Activated CD4-positive, alpha-beta T cell treated with anti-CD3 and anti-CD28 coated beads, Interleukin-2, Interleukin-4, amounts not matched to agents 100 ng/mL and 50 ng/mL, durations not matched to agents 16 hours and 8 hours (primary cell): ENCODE data around the gene ZNG1F.
"Not testable (repeated sequence)": the region's sequence is repeated elsewhere in the genome, so short reads cannot be mapped to it uniquely, and the experiment has no call there.

Experiments used
- DNase-seq: peaks from one replicate; pipeline ENCODE4 v3.0.0-alpha.2; 2020; ENCODE audit warnings: low spot score

The ZNG1F gene

DNA sequence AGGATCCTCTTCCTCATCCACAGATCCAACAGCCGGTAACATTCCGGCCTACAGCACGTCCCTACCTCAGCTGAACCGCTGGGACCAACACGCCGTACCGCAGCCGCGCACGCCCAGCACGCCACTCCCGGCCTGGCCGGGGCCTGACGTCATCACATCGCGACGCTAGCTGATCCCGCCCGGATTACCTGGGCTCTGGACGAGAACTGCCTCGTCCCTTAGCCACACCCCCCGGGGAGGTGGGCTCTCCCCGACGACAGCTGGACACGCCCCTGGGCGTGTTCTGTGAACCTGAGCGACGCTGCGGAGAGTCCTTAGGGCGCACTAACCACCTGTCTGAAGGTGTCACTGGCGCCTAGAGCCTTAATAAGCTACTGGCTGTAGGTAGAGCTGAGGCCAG lies at the start of gene ZNG1F:
ZNG1F (minus strand) TSS at position 101 of the 400 bp plus-strand sequence; CDS start at position 42, 59 bp downstream.
- not testable (repeated sequence) for DNase-seq

DNA sequence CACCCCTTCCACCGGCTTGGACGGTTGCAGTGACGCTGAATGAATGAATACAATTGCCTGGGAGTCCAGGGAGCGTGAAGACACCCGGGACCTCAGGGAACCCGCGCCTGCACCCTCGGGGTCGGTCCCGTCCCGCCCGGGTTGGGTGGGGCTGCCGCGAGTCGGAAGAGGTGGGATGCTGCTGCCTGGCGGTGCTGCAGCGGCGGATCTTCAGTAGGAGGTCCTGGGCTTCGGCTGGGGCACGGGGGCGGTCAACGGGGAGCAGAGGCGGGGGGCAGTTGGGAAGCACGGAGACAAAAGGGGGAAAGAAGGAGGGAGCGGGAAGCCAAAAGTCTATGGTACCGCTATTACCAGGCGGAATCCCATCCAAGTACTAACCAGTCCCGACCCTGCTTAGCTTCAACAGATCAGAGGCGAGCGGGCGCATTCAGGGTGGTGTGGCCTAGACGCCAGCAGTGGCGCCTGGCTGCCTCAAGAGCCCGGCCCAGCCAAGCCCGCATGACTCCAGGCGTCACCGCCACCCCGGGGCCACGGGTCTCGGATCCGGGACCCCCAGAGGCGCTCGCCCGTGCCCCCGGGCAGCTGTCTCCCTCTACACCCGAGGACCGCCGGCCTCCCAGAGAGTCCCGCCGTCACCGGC lies 48.1 kb upstream of the ZNG1F start:
- DNase-seq, result peak; percentile 33

DNA sequence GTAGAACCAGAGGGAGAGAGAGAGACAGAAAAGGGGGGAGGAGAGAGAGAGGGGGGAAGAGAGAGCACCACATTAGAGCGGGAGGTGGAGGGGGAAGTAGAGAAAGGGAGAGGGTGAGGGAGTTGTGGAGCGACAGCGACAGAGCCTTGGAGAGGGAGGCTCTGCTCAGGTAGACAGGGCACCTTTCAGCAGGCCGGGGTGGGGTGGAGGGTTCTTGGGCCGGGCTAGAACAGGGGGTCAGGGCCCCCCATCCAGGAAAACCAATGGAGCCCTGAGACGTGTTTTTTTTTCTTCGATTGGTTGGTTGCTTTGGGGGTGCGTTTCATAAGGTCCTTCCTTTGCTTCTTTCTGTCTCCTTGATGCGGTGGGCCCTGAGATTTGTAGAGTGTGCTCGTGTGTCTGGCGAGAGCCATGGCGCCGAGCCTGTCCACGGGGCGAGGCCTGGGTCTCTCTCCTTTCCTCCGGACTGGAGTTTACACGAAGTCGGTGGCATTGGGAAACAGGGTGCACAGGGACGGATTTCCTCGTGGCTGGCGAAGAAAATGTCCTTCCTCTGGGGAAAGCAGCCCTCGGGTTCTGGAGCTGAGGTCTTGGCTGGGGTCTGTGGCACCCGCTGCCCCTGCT lies 47.5 kb upstream of the ZNG1F start:
- not testable (repeated sequence) for DNase-seq

DNA sequence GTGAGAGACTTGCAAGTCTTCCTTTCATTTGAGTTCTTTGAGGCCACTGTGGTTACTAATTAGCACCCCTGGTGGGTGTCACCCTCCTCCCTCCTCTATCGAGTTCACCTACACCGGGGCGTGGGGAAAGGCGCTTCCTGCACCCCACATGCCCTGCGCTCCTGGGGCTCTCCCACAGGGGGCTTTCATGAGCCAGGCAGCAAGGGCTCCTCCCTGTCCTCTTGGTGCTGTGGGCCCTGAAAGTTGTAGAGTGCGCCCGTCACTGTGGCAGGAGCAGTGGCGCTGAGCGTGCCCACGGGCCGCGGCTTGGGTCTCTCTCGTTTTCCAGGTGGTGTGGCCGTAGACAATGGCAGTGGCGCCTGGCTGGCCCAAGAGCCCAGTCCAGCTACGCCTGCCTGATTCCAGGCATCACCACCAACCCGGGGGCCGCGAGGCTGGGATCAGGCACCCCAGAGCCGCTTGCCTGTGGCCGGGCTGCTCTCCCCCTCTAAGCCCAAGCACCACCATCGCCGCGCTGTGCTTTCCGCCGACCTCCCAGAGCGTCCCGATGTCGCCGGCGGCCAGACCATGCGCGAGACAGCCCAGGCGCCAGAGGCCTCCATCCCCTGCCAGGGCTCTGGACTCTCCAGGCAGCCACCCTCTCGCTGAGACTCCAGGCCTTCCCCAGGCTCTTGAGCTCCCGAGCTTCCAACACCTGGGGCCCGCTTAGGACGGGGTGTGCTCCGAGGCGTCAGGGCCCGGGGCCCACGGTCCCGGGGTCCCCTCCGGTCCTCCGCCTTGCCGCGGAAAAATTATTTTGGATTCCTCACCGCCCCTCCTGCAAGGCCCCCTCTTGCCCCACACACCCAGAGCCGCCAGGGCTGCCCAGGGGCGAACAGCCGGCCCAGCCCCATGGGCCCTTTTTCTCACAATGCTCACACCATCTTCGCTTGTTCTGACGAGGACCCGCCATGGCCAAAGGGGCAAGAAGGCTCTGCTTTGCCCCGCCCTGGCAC lies 46.0 kb upstream of the ZNG1F start:
- peak; percentile 57 for DNase-seq

DNA sequence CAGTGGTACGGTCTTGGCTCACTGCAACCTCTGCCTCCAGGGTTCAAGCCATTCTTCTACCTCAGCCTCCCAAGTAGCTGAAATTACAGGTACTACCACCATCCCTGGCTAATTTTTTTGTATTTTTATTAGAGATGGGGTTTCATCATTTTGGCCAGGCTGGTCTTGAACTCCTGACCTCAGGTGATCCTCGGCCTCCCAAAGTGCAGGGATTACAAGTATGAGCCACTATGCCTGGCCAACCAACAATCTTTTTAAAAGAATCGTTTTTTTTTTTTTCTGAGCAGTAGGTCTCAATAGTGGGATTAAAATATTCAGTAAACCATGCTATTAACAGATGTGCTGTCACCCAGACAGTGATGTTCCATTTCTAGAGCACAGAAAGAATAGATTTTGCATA lies 45.1 kb upstream of the ZNG1F start:
- DNase-seq, result not testable (repeated sequence)

DNA sequence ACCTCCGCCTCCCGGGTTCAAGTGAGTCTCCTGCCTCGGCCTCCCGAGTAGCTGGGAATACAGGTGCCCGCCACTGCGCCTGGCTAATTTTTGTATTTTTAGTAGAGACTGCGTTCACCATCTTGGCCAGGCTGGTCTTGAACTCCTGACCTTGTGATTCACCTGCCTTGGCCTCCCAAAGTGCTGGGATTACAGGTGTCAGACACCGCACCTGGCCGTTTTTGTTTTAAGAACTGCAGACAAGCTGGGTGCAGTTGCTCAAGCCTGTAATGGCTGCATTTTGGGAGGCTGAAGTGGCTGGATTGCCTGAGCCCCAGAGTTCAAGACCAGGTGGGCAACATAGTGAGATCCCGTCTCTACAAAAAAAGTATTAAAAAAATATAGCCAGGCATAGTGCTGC lies 43.2 kb upstream of the ZNG1F start:
- not testable (repeated sequence) for DNase-seq

DNA sequence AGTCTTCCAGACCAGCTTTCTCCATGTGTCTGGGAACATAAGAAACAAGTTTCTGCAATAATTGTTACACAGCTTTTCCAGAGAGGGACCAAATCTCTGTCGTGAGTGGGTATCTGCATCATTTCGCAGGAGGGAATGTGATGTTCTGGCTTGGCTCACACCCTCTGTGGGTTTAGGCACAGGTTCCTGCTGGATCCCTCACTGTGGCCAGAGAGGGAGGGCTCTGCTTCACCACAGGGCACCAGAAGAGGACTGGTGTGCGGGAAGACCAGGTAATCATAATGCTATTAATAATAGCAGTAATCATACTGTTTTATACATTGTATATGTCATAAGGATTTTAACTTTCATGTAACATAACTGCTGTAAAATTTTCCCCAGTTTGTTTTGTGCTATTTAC lies 41.3 kb upstream of the ZNG1F start:
- not testable (repeated sequence) for DNase-seq

DNA sequence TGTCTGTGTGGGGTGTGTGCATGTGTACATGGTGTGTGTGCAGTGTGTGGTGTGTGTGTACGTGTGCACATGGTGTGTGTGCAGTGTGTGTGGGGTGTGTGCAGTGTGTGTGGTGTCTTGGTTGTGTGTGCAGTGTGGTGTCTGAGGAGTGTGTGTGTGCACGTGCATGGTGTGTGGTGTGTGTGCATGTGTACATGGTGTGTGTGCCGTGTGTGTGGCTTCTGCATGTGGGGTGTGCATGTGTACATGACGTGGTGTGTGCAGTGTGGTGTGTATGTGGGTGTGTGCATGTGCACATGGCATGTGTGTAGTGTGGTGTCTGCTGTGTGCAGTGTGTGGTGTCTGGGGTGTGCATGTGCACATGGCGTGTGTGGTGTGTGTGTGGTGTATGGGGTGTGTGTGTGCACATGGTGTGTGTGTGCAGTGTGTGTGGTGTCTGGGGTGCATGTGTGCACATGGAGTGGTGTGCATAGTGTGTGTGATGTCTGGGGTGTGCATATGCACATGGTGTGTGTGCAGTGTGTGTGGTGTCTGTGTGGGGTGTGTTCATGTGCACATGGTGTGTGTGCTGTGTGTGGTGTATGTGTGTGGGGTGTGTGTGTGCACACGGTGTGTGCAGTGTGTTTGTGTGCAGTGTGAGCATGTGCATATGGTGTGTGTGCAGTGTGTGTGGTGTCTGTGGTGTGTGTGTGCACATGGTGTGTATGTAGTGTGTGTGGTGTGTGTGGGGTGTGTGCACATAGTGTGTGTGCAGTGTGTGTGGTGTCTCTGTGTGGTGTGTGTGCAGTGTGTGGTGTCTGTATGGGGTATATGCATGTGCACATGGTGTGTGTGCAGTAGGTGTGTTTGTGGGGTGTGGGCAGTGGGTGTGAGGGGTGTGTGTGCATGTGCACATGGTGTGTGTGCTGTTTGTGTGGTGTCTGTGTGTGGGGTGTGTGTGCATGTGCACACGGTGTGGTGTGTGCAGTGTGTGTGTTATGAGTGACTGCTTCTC lies 40.6 kb upstream of the ZNG1F start:
- DNase-seq, result no peak

DNA sequence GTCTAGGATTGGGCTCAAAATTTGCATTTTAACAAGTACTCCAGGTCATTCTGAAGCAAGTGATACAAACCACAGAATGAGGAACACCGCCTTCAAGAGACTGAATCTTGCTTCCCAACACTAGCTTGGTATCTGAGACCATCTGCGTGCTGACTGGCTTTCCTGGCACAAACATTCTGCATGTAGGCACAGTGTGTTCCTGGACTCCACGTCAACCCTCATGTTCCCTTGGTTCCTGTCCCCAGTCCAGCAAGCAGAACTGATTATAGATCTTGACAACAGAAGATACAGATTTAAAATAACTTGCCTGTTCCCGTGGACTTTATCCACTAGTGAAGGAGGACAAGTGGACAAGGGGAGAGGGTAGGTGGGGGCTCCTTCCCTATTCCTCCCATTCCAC lies 30.7 kb upstream of the ZNG1F start:
- DNase-seq, result not testable (repeated sequence)

DNA sequence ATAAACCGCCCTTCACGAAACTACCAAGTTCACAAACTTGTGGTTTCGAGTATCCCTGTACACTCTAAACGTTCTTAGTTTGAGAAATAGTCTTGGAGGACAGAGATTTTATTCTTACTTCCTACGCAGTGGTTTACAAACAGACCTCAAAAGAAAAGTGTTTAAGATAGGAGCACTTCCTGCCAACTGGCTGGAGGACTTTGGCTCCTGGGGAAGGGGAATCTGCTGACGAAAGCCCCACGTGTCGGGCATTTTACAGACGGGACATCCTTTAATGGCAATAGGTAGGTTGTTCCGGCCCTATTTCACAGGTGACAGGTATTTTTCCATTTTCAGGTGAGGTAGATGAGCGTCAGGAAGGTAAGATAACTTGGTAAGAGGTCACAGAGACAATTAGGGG lies 678 bp downstream of the ZNG1F start:
- DNase-seq, result not testable (repeated sequence)

DNA sequence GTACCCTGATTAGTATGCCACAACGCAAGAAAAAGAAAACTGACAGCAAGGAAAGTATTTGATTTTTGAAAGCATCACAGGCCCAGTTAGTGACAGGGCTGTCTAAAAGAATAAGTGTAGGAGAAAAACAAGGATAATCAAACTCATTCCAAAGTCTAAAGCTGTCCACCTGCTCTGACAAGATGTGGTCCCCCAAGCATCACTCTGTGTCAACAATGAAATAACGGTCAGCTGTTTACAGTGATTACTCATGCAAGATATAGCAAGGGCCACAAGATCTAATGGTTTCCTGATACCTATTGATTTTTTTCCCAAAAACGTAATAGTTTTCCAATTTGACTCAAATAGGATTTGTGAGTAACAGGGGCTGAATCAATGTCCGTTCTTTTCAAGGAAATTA lies 14.1 kb downstream of the ZNG1F start:
- not testable (repeated sequence) for DNase-seq

DNA sequence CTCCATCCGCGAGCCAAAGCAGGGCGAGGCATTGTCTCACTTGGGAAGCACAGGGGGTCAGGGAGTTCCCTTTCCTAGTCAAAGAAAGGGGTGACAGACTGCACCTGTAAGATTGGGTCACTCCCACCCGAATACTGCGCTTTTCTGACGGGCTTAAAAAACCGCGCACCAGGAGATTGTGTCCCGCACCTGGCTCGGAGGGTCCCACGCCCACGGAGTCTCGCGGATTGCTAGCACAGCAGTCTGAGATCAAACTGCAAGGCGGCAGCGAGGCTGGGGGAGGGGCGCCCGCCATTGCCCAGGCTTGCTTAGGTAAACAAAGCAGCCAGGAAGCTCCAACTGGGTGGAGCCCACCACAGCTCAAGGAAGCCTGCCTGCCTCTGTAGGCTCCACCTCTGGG lies 39.0 kb downstream of the ZNG1F start:
- not testable (repeated sequence) for DNase-seq

DNA sequence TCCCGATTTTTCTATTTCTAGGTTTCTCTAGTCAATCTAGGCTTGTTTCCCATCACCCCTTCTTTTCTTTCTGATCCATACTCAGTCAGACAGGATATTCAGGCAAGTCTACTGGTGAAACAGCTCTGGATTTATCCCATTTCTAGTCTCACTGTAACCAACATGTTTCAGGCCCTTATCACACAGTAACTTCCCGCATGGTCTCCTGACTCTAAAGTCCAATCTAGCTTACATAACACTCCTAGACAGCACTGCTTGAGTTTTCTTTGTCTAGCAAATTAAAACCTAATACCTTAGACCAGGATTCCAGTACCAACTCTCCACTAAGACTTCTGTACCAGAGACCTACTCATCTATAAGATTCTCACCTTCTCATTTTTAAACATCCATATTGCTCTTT lies 47.2 kb downstream of the ZNG1F start:
- not testable (repeated sequence) for DNase-seq

DNA sequence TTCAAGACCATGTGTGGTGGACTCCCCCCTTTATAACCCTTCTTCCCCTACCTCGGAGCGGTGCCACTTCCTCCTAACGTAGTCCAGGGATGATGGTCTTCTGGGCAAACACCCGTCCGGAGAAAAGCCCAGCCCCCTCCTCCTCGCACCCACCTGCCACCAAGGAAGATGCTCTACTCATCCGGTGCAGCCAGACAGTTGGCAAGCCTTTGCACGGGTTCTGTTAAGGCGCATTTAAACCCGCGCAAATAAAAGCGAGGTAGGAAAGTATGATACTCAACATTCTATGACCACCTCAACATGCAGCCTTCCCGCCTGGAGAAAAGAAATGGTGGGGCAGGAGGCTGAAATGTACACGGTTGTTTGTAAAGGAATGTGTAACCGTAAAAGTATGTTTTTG lies 60.5 kb downstream of the ZNG1F start, which contains the start of gene FOXD4L6:
FOXD4L6 (minus strand) TSS at position 101 of the 400 bp plus-strand sequence. CDS start 298 bp downstream, outside the sequence.
- not testable (repeated sequence) for DNase-seq

DNA sequence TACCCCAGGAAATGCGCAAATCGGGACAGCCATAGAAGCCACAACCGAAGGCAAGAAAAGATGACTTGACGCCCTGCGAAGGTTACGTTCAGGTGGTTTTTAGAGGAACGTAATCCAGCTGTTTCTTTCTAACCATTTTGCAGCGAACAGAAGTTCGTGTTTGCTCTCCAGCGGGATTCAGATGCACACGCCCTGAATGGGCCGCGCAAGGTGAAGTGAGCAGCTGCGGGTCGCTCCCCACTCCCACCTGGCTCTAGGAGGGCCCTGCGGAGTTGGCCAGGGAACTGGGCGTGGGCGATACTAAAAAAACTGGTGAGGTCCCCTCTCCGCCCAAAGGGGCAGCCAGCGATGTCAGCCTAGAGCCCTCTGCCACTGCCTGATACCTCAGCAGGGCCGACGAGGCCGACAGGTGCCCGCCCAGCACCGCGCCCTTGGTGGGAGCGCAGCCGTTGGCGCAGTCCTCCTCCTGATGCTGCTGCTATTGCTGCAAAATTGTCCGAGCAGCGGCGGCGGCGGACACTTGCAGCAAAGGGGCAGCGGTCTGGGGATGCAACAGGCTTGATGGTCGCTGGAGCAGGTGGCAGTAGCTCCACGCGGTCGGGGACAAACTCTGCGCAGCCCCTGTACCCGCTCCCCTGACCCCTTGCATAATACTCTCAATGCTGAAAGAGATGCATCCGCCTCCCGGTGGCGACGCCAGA lies 62.2 kb downstream of the ZNG1F start:
- not testable (repeated sequence) for DNase-seq

DNA sequence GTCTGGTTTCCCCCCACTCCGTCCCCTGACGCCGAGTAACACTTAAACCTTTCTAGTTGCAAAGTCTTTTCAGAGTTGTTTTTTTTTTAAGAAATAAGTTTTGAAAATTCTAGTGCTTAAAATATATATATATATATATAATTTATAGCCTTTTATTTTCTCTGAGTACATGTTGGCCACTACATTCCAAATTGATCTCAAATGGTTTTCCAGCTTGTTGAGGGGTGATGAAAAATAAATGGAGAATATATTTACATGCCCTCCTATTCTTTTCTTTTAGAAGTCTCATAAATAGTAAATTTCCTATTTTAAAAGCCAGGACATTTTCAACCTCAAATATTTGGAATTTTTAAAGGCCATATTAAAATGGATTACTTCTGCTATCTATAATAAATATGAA lies 63.2 kb downstream of the ZNG1F start:
- not testable (repeated sequence) for DNase-seq

DNA sequence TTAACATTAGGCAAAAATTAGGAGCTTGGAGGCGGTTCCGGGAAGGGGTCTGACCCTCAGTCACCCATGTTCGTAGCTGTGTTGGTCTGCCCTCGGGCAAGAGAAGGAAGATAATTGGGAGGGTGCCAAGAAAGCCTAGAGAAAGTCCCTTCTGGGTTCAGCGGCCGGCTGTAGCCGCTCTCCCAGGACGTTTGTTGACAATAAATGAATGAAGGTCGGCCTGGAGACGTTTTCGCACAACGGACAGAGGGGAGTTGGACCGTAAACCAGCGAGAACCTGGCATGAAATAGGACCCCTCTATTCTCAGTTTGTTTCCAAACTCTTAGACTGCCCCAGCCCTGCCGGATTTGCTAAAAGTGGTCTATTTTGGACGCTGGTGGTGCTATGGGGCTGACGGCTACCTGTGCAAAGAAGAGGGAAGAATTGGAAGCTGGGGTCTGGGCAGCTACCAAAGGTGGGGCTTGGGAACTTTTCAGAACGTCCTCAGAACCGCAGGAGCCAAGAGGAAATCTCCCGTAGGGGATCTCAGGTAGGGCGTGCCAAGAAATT lies 63.9 kb downstream of the ZNG1F start:
- DNase-seq, result not testable (repeated sequence)

DNA sequence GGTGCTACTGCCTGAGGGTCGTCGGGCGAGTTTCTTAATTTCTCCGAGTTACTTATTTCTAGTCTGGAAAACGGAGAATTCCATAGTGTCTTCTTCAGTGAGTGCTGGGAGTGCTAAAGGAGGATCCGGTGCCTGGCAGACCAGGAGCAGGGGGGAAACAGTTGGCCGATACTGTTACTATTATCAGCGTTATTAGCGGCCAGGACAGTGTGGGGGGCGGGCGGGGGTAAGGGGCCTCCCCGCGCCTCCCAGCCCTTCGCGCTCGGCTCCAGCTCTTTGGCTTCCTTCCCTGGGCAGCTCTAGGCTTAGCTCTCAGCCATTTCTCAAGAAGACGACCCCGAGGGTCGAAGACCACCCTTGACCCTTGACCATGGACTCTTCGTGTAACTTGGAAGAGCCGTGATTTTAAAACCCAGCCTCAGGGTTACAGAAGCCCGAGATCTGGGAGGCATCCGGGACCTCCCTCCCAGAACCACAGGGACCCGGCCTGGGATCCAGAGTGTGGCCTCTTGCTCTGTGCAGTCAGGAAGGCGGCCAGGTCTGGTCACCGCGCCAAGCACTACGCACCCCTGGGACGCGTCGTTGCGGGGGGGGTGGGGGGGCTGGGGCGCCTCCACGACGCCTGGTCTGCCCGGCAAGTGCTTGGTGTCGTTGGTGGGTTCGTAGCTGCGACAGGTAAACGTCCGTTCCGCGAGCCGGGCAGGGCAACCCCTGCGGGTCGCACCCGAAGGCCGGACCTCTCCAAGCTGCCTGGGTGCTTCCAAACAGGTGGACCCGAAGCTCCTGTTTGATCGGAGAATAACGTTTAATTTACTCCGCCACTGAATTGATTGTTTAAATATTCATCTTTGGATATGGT lies 64.6 kb downstream of the ZNG1F start:
- not testable (repeated sequence) for DNase-seq

DNA sequence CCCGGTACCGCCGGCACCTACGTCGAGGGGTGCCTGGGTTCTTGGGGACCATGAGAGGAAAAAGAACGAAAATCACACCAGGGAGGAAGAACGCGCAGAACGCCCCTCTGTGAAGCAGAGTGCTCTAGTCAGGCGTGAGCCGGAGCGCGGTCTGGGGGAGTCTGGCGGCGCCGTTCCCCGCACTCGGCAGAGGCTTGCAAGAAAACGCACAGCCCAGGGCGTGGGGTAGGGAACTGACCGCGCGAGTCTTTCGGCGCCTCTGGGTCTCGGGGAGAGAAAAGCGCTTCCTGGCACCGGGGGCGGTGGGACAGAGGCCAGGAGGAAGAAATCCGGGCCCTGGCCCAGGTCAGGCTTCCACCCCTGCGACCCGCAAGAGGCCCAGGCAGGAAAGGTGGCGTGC lies 65.3 kb downstream of the ZNG1F start:
- not testable (repeated sequence) for DNase-seq
